Rectal smooth muscle tissue (tissue), 1 donor: ENCODE data around the gene CDH15.

Experiments
- H3K27ac ChIP-seq: one replicate; pipeline ENCODE4 v1.7.0; 2013; ENCODE audit warnings: low read depth, low read length, inconsistent platforms
- H3K27me3 ChIP-seq: one replicate; pipeline ENCODE4 v1.7.0; 2013; ENCODE audit warnings: low read length; ENCODE audit not compliant: control insufficient read depth, insufficient read depth
- H3K36me3 ChIP-seq: one replicate; pipeline ENCODE4 v1.7.0; 2013; ENCODE audit warnings: low read length; ENCODE audit not compliant: control insufficient read depth, insufficient read depth
- H3K4me1 ChIP-seq: one replicate; pipeline ENCODE4 v1.7.0; 2013; ENCODE audit warnings: low read length; ENCODE audit not compliant: control insufficient read depth, insufficient read depth
- H3K4me3 ChIP-seq: one replicate; pipeline ENCODE4 v1.7.0; 2013; ENCODE audit warnings: low read length
- H3K9ac ChIP-seq: one replicate; pipeline ENCODE4 v1.7.0; 2013; ENCODE audit warnings: low read length

The CDH15 gene

DNA sequence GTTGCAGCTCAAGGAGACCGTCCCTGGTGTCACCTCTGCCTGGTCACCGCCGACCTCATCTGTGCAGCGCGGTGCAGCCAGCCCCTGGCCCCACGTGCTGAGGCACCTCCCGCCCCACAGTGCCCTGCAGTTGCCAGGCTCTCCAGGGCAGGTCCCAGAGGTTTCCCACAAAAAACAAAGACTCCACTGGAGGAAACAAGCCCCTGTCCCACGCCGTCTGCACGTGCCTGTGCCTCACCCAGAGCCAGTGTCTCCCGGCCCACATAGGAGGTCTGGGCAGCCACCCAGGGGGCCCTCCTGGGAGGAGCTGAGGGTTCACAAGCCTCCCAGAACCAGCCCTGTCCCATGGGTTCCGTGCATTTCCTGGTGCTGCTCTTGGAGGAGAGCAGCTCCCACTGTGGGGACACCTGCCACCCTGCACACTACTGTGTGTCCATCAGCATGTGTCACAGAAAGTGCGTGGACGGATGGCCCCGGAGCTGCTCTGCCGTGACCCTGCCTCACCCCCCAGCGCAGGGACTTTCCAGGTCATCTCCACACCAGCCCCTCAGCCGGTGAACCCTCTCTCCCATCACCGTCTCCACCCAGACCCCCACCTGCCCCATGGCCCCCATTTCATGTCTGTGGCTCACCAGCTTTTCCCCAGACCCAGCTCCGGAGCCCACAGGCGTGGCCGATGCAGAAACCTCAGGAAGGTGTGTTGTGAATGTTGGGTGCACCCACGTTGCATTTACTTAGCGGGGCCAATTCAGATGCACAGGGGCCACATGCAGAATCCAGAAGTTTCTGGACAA, 17.0 kb upstream of the CDH15 start:
- Histone ChIP-seq H3K4me1 (peaks cover 8% of the 10 kb centered on the region), H3K27ac (no peak overlapping the region), H3K9ac (no peak overlapping the region), H3K36me3 (peaks cover 9% of the 10 kb centered on the region), H3K4me3 (no peak overlapping the region), H3K27me3 (no peaks in the 10 kb centered on the region)

DNA sequence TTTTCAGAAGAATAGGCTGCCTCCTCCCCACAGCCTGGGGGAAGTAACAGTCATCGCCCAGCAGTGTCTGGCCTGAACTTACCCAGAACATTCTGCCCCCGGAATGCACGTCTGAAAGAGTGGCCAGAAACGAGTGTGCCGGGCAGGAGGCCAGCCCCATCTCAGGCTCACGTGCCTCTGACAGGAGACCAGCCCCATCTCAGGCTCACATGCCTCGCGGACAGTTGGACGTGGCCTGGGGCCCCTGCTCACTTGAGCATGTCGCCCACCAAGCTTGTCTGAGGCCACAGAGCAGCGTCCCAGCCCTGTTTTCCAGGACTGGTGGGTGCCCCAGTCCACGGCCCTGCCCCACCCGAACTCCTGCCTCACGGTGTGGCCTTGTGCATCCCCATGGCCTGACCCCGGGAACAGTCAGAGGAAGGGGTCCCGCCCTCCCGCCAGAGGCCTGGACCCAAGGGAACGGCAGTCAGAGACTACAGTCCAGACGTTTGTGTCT, 16.3 kb upstream of the CDH15 start:
- Histone ChIP-seq H3K9ac (no peak overlapping the region), H3K4me3 (no peak overlapping the region), H3K27me3 (no peaks in the 10 kb centered on the region), H3K4me1 (peaks cover 8% of the 10 kb centered on the region), H3K27ac (no peak overlapping the region), H3K36me3 (peaks cover 6% of the 10 kb centered on the region)

DNA sequence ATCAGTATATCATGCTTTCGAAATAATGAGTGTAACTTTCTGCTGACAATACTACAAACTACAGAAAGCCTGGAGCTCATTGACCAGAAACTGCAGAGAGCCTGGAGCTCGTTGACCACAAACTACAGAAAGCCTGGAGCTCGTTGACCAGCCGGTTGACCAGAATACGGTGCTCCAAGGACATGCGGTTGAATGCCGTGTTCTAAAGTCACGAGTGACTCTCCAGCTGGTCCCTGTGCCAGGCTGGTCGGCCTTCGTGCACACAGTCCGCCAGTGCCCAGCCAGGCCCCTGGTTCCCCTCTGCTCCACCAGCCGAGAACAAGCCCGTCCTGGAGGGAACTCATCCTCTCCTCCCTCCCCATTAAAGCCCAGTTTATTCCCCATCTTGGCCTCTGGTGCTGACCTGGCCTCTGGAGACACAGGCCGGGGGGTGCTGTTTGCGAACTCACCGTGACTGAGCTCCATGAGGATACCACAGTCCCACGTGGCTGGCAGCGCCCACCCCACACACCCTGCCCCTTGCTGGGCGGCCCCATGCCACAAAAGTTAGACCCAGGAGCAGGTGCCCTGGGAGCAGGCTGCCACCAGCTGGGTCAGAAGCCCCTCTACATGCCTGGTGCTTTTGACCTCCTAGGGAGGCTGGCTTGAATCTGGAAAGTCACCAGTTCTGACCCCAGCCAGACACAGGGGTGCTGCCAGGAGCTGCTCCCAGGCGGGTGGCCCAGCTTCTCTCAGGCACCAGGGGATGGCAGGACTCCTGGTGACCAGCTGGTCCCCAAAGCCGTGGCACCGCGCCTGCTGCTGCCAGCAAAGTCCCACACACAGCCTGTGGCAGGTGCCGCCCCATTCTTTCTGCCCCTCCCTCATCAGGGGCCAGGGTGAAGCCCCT, 15.5 kb upstream of the CDH15 start:
- Histone ChIP-seq H3K4me3 (no peak overlapping the region), H3K27me3 (no peaks in the 10 kb centered on the region), H3K9ac (no peak overlapping the region), H3K36me3 (peaks cover under 1% of the 10 kb centered on the region), H3K4me1 (peaks cover 8% of the 10 kb centered on the region), H3K27ac (no peak overlapping the region)

GRCh38 chr16:89156740-89157645, 14.6 kb upstream of the CDH15 start:
- H3K4me3 ChIP-seq = no peak overlapping the region
- H3K9ac ChIP-seq = no peak overlapping the region
- no peaks in the 10 kb centered on the region for H3K36me3 ChIP-seq
- H3K27ac ChIP-seq = no peak overlapping the region
- H3K4me1 ChIP-seq = peaks cover 8% of the 10 kb centered on the region
- H3K27me3 ChIP-seq = no peaks in the 10 kb centered on the region

DNA sequence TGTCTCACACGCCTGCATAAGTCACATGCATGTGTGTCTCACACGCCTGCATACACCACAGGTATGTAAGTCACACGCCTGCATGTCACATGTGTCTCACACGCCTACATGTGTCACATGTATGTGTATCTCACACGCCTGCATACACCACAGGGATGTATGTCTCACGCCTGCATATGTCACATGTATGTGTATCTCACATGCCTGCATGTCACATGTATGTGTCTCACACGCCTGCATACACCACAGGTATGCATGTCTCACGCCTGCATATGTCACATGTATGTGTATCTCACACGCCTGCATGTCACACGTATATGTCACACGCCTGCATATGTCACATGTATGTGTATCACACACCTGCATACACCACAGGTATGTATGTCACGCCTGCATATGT, 13.8 kb upstream of the CDH15 start:
- Histone ChIP-seq H3K27ac (no peak overlapping the region), H3K27me3 (no peaks in the 10 kb centered on the region), H3K4me1 (peaks cover 8% of the 10 kb centered on the region), H3K36me3 (no peaks in the 10 kb centered on the region), H3K4me3 (no peak overlapping the region), H3K9ac (no peak overlapping the region)

DNA sequence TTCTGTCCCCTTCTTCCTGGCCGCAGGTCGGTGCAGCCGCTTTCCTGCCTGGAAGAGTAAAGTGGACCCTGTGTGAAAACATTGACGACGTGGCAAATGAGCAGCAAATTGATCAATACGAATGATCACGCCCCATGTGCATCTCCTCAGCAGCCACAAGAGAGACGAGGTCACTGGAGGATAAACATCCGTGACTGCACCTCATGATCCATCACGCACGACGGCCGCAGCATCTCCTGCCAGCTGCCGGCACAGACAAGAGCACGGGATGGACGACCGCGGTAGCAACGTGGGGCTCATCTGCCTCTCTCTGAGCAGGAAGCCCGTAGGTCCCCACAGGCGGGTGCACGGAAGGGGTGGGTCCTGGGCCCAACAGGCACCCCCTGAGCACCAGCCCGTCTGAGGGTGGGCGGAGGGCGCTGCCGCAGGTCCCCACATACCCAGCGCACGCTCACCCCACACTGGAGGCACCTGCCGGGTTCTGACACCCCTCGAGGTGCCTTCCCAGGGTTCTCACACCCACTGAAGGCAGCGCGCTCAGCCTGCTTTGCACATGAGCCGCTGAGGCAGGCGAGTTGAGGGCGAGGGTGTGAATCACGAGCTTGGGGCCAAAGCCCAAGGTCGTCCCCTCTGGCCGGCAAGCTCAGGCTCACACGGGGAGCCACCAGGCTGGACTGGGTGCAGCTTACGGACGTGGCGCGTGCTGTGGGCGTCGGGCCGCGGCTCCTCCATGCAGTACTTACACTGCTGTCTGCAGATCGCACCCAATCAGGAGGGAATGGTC, 12.3 kb upstream of the CDH15 start:
- Histone ChIP-seq H3K4me3 (no peak overlapping the region), H3K27ac (no peak overlapping the region), H3K36me3 (no peaks in the 10 kb centered on the region), H3K27me3 (no peaks in the 10 kb centered on the region), H3K9ac (no peak overlapping the region), H3K4me1 (peaks cover 8% of the 10 kb centered on the region)

DNA sequence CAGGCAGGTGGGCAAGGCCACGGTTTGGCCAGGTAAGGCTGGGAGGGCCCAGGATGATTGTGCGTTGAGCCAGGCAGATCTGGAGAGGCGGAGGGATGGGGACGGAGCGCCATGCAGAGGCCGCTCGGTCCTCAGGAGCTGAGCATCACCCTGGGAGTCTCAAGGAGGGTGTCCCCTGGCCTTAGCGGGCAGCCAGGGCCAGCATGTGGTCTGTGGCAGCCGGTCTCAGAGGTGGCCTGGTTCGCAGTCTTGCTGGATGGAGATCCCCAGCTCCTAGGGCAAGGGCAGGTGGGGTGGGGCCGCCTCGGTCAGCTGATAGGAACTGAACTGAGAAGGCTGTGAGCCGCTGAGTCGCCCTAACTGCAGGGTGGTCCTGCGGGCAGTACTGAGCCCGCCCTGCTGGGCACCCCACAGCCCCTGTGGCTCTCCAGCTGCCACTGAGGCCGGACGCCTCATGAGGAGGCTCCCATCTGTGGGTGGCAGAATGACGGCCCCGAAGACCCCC, 11.6 kb upstream of the CDH15 start:
- H3K27me3 ChIP-seq = no peaks in the 10 kb centered on the region
- peaks cover 4% of the 10 kb centered on the region for H3K4me1 ChIP-seq
- no peak overlapping the region for H3K9ac ChIP-seq
- H3K4me3 ChIP-seq = no peak overlapping the region
- H3K36me3 ChIP-seq = no peaks in the 10 kb centered on the region
- H3K27ac ChIP-seq = no peak overlapping the region

GRCh38 chr16:89160977-89161701, 10.4 kb upstream of the CDH15 start:
- no peaks in the 10 kb centered on the region for H3K4me1 ChIP-seq
- H3K27ac ChIP-seq = no peak overlapping the region
- H3K4me3 ChIP-seq = no peak overlapping the region
- H3K9ac ChIP-seq = no peak overlapping the region
- H3K27me3 ChIP-seq = no peaks in the 10 kb centered on the region
- no peaks in the 10 kb centered on the region for H3K36me3 ChIP-seq

- Histone ChIP-seq H3K4me3 (no peak overlapping the region), H3K27ac (no peak overlapping the region), H3K9ac (no peak overlapping the region), H3K27me3 (peaks cover 4% of the 10 kb centered on the region), H3K4me1 (no peaks in the 10 kb centered on the region), H3K36me3 (no peaks in the 10 kb centered on the region)
Measured at GRCh38 chr16:89161763-89162713, 9.5 kb upstream of the CDH15 start.

GRCh38 chr16:89163297-89163696, 8.3 kb upstream of the CDH15 start:
- Histone ChIP-seq H3K27ac (no peak overlapping the region), H3K4me3 (no peak overlapping the region), H3K9ac (no peak overlapping the region), H3K4me1 (no peaks in the 10 kb centered on the region), H3K36me3 (no peaks in the 10 kb centered on the region), H3K27me3 (peaks cover 14% of the 10 kb centered on the region)
